Stimulated activated naive CD4-positive, alpha-beta T cell treated with Interleukin-2 at 50 U/mL for 16 hours (primary cell): ENCODE results near the gene ANKRD34C.
"Not testable (repeated sequence)": the region's sequence is repeated elsewhere in the genome, so short reads cannot be mapped to it uniquely, and the experiment has no call there.

ENCODE experiments used
- DNase-seq: peaks from one replicate; lab custom pipeline; 2025; lab: John Stamatoyannopoulos, UW

The ANKRD34C gene

DNA sequence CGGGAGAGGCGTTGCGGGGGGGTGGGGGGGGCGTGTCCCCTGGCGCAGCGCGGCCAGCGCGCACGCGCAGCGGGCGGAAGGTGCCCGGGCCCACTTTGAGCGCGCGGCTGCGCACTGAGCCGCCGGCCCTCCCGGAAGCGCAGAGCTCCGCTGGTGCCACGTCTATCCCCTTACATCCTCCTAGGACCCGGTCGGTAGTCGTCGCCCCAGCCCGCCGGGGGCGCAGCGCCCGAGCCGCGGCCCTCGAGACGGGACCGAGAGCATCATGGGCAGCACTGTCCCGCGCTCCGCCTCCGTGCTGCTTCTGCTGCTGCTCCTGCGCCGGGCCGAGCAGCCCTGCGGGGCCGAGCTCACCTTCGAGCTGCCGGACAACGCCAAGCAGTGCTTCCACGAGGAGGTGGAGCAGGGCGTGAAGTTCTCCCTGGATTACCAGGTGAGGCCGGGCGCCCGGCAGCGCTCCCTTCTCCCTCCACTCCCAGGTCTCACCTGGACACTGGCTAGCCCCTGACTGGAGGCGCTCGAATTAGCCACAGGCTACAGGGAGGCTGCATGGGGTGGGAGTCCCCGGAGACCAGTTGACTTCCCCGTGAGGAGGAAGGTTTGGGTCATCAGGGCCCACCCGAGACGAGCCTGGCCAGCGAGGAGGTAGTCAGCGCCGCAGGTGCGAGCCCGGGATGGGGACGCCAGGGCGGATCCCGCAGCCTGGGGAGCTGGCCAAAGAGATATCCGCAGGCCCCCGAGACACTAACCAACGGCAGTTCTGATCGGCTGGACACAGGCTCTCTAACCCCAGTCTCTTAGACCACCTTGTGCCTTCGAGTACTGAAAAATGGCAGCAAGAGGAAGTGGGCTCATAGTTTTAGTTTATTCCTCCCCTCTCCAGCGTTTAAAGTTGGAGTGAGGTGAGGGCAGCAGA lies 28.7 kb downstream of the ANKRD34C start, which contains the start of gene TMED3:
TSS of gene TMED3 (plus strand) at position 128 of the 916 bp plus-strand sequence. CDS start at position 266, 138 bp downstream.
- DNase-seq = peak; percentile 78

DNA sequence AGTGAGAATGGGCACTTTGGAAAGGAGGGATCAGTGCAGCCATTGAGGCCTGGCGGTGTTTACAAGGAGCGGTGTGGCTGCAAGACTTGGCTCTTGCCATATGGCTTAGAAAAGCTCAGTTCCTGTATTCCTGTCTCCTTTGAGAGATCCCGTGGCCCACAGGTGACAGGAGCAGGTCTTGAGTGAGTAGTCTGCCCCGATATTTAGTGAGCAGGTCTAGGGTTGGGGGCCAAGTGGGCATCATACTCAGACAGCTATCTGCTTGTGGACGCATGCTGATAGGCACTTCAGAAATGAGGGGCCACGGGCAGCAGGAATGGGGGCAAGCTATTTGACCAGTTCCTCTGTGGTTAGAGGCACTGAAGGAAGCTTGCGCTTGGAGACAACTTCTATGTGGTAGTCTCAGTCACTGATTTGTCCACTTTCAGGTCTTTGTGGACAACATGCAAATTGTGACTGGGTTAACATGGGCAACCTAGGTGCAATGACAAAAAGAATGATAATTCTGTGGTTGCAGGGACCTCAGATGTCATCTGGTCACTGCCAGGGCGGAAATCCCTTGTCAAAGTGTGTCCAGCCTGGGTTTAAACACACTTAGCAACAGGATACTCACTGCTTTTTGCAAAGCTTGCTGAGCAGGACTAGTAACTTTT lies 29.5 kb downstream of the ANKRD34C start:
- DNase-seq = no peak

DNA sequence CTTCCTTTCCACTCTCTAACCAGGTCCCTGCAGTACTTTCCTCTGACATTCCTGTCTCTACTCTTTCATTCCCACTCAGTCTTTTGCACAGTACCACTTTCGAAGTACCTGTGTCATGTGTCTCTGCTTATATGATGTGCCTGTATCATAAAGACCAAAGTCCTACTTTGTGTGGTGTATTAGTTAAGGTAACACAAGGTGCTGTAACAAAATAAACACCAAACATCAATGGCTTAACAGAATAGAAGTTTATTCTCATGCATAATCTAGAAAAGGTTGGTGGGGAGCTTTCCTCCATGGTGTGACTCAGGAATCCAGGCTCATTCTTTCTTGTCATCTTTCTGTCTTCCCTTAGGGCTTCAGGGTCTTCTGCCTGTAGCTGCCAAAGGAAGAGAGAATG lies 31.7 kb downstream of the ANKRD34C start:
- DNase-seq = no peak

GRCh38 chr15:79314811-79315210 lies 32.3 kb downstream of the ANKRD34C start:
- DNase-seq = no peak

- DNase-seq = no peak
Observed at GRCh38 chr15:79315623-79316328, 33.3 kb downstream of the ANKRD34C start.

GRCh38 chr15:79316864-79317263 lies 34.3 kb downstream of the ANKRD34C start:
- DNase-seq = no peak

- not testable (repeated sequence) for DNase-seq
Observed at GRCh38 chr15:79319973-79320372, 37.5 kb downstream of the ANKRD34C start.

DNA sequence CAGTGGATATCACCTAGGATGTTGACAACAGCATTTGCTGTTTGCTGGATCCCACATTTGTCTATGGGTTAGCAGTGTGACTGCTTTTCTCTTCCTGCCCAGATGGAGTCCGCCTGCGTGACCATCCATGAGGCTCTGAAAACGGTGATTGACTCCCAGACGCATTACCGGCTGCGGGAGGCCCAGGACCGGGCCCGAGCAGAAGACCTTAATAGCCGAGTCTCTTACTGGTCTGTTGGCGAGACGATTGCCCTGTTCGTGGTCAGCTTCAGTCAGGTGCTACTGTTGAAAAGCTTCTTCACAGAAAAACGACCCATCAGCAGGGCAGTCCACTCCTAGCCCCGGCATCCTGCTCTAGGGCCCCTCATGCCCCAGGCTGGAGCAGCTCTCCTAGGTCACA lies 39.4 kb downstream of the ANKRD34C start:
- DNase-seq = no peak

DNA sequence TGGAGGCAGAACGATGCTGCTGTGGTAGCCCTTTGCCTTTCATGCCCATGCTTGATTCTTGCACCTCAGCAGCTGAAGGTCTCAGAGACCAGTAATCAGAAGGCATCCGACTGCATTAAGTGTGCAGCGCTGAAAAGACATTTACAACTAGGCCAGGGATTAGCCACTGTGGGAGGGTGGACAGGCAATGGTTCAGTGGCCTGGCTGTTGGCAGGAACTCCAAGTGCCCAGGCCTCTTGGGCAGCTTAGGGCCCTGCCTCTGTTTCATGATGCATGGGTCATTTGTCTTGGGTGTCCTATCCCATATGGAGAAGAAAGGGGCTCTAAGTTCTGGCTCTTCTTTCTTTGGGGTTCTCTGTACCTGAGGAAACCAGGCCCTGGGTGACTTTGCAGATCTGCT lies 39.8 kb downstream of the ANKRD34C start:
- no peak for DNase-seq

DNA sequence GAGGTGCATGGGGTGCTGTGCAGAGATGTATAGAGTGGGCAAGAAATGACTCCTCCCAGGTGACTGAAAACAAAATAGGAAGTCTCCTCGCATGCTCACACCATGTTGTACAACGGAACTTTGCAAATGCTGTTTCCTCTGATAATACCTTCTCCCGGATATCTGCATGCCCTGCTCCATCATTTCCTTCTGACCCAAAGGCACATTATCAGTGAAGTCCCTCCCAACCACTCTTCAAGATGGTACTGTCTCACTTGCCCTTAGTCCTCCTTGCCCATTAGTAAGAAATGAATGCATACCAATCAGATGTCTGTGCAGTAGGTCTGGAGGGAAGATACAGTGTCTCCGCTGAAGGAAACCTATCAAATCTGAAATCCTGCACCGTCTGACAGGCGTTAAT lies 40.4 kb downstream of the ANKRD34C start:
- DNase-seq = no peak

DNA sequence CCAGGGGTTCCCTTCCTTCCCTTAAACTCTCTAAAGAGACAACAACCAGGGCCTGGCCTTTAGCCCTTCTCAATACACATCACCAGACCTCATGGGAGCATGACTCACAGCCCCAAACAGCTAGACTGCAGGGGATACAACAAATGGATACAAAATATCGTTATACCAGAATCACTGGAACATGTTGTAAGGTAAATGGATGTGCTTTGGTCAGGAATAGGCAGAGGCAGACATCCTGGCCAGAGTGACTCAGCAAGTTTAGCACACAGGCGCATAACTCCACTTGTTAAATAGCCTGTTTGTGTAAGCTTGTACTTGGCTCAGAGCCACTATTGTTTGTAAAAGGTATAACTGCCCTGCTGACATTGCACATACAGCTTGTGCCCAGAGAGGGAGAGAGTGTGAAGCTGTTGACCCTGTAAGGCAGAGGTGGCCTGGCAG lies 46.7 kb downstream of the ANKRD34C start:
- DNase-seq = no peak
